ENCODE data around the gene ABCD3. TPM values are rescaled to one million over a fixed set of nuclear protein-coding genes. Genes with fewer than 3 reads are reported as not detected.
"Not testable (repeated sequence)": the region's sequence is repeated elsewhere in the genome, so short reads cannot be mapped to it uniquely, and the experiment has no call there.

Gene ABCD3
- total RNA-seq, 1 donor = 35.2 TPM

- TF ChIP-seq CTCF (IDR thresholded peaks at IDR 0.05; ENCODE audit: insufficient read depth, low read length) = peak; percentile 7
- H3K4me3 ChIP-seq (ENCODE audit: low read depth, low read length) = no peak overlapping the region
- DNase-seq (ENCODE audit: low read depth) = peak; percentile 30
Measured at GRCh38 chr1:94560333-94560732, 142.1 kb downstream of the ABCD3 start.

- no peak for TF ChIP-seq CTCF (IDR thresholded peaks at IDR 0.05; ENCODE audit: insufficient read depth, low read length)
- no peak for DNase-seq (ENCODE audit: low read depth)
Measured at GRCh38 chr1:94562519-94563260, 144.5 kb downstream of the ABCD3 start.

GRCh38 chr1:94565901-94566300 is 147.7 kb downstream of the ABCD3 start:
- no peak overlapping the region for H3K4me3 ChIP-seq (ENCODE audit: low read depth, low read length)
- no peak for DNase-seq (ENCODE audit: low read depth)
- no peak for TF ChIP-seq CTCF (IDR thresholded peaks at IDR 0.05; ENCODE audit: insufficient read depth, low read length)

More at GRCh38 chr1:94562519-94563260, 144.5 kb downstream of the ABCD3 start:
- H3K4me3 ChIP-seq (ENCODE audit: low read depth, low read length) = no peak overlapping the region

GRCh38 chr1:94566436-94566835 is 148.2 kb downstream of the ABCD3 start:
- not testable (repeated sequence) for H3K4me3 ChIP-seq (ENCODE audit: low read depth, low read length); DNase-seq (ENCODE audit: low read depth)

- H3K4me3 ChIP-seq (ENCODE audit: low read depth, low read length); DNase-seq (ENCODE audit: low read depth): not testable (repeated sequence)
Measured at GRCh38 chr1:94567975-94568607, 149.9 kb downstream of the ABCD3 start.

Other genes starting within 250 kb of the ABCD3 start
- 32.5 and 77.2 TPM in 2 replicates for gene ARHGAP29, start 180.8 kb upstream of the ABCD3 start, total RNA-seq (ENCODE audit: low replicate concordance)
- gene F3, start 123.4 kb downstream of the ABCD3 start, total RNA-seq (ENCODE audit: low replicate concordance) = 6.9 and 24.0 TPM in 2 replicates

Data from fibroblast of the aortic adventitia (primary cell).